22Rv1 (cell line): ENCODE results near the gene C11orf58.

Experiments
- CTCF ChIP-seq: fragments of 450-650 bp; IDR thresholded peaks from 2 replicates; pipeline ENCODE4 v1.5.1; 2017; ENCODE audit warnings: mild to moderate bottlenecking
- ZFX ChIP-seq: fragments of 450-650 bp; IDR thresholded peaks from 2 replicates; pipeline ENCODE4 v1.6.1; 2017; ENCODE audit warnings: antibody characterized with exemption, borderline replicate concordance

- TF ChIP-seq CTCF (no peak), ZFX (no peak)
Measured at GRCh38 chr11:16786131-16786530, 47.7 kb downstream of the C11orf58 start.
